H1 (cell line): Measurements from ENCODE around the gene VIPR1. TPM values are rescaled to one million over a fixed set of nuclear protein-coding genes. Genes with fewer than 3 reads are reported as not detected.
A peak's percentile ranks its signal among the peaks of the same experiment; 100 is the strongest.

Source experiments
- CTCF ChIA-PET: fragments of 300-600 bp; sonication (Branson Sonifier 250); formaldehyde crosslinking; loops from one replicate; lab custom pipeline; 2021; ENCODE audit not compliant: partially characterized antibody; lab: Charles Lee
- POLR2A ChIA-PET: fragments of 300-600 bp; sonication (Branson Sonifier 250); formaldehyde crosslinking; loops from one replicate; lab custom pipeline; 2021; ENCODE audit warnings: inconsistent platforms; ENCODE audit not compliant: partially characterized antibody; lab: Charles Lee
- DNase-seq, 2 experiments: peaks; one replicate each; pipeline versions ENCODE4 v3.0.0 to v3.0.0-alpha.2; 2010 to 2022; ENCODE audit warnings: low spot score in 2 of 2, low read depth in 1 of 2, mixed read lengths in 1 of 2
- FAIRE-seq: peaks from 2 replicates; lab custom pipeline; 2011; peaks lifted over from hg19 to GRCh38; lab: Jason Lieb, UNC
- H2AFZ ChIP-seq: 2 replicates; pipeline ENCODE4 v1.8.1; 2012; ENCODE audit warnings: low read length, inconsistent platforms
- H2AK5ac ChIP-seq: 2 replicates; pipeline ENCODE4 v1.6.1; 2013; ENCODE audit warnings: low read depth, low read length
- H2BK120ac ChIP-seq: replicated peaks from 2 replicates; pipeline ENCODE3; 2013; ENCODE audit warnings: low read depth, low read length, inconsistent platforms
- H2BK12ac ChIP-seq: 2 replicates; pipeline ENCODE4 v1.6.1; 2013; ENCODE audit warnings: low read depth, low read length
- H2BK15ac ChIP-seq: 2 replicates; pipeline ENCODE4 v1.6.1; 2013; ENCODE audit warnings: low read length
- H2BK20ac ChIP-seq: 2 replicates; pipeline ENCODE4 v1.6.1; 2013; ENCODE audit warnings: low read length
- H2BK5ac ChIP-seq: 2 replicates; pipeline ENCODE4 v1.6.1; 2013; ENCODE audit warnings: low read depth, low read length
- H3K14ac ChIP-seq: 2 replicates; pipeline ENCODE4 v1.6.1; 2013; ENCODE audit warnings: inconsistent platforms; ENCODE audit not compliant: insufficient read length
- H3K18ac ChIP-seq: 2 replicates; pipeline ENCODE4 v1.6.1; 2013; ENCODE audit warnings: low read length; ENCODE audit errors: extremely low read depth
- H3K23ac ChIP-seq: 2 replicates; pipeline ENCODE4 v1.6.1; 2013; ENCODE audit warnings: inconsistent platforms; ENCODE audit not compliant: insufficient read length
- H3K23me2 ChIP-seq: 2 replicates; pipeline ENCODE4 v1.6.1; 2013; ENCODE audit warnings: low read depth, low read length
- H3K27ac ChIP-seq: 2 replicates; pipeline ENCODE4 v1.6.1; 2011; ENCODE audit warnings: low read depth, low read length, inconsistent platforms
- H3K27me3 ChIP-seq, 4 experiments: replicated peaks in 1 of 4; 1 replicate in 1 of 4; 2 replicates in 3 of 4; pipeline versions ENCODE4 v1.6.1 to v1.8.1; 2011 to 2013; ENCODE audit warnings: low read length in 3 of 4, mild to moderate bottlenecking in 3 of 4, inconsistent platforms in 2 of 4, mixed read lengths in 2 of 4, moderate library complexity in 1 of 4; ENCODE audit not compliant: control insufficient read depth in 3 of 4, insufficient read depth in 3 of 4; ENCODE audit errors: extremely low read depth in 1 of 4
- H3K36me3 ChIP-seq, 4 experiments: 2 replicates each; pipeline versions ENCODE4 v1.6.1 to v1.8.1; 2011 to 2013; ENCODE audit warnings: mild to moderate bottlenecking in 4 of 4, low read length in 3 of 4, moderate library complexity in 2 of 4, control low read depth in 1 of 4, inconsistent platforms in 1 of 4; ENCODE audit not compliant: insufficient read depth in 4 of 4, control insufficient read depth in 2 of 4
- H3K4ac ChIP-seq: replicated peaks from 2 replicates; pipeline ENCODE3; 2013; ENCODE audit warnings: low read length, low read depth, mixed read lengths, inconsistent platforms; ENCODE audit not compliant: insufficient read length
- H3K4me1 ChIP-seq, 4 experiments: replicated peaks in 1 of 4; 1 replicate in 1 of 4; 2 replicates in 3 of 4; pipeline versions ENCODE4 v1.6.1 to v1.8.1; 2011 to 2013; ENCODE audit warnings: low read length in 3 of 4, inconsistent platforms in 2 of 4, mixed read lengths in 1 of 4; ENCODE audit not compliant: insufficient read depth in 4 of 4, control insufficient read depth in 3 of 4
- H3K4me2 ChIP-seq, 2 experiments: 2 replicates each; pipeline versions ENCODE4 v1.6.1 to v1.8.1; 2011 to 2013; ENCODE audit warnings: low read depth in 2 of 2, low read length in 2 of 2, control low read depth in 1 of 2, inconsistent platforms in 1 of 2, mild to moderate bottlenecking in 1 of 2; ENCODE audit not compliant: insufficient read depth in 1 of 2
- H3K4me3 ChIP-seq, 4 experiments: fragments of 200-600, 300-600 bp in 1 of 4; sonication (generic), shearing (Covaris generic), sonication (Bioruptor Twin) in 1 of 4; 2 replicates each; pipeline versions ENCODE4 v1.5.1 to v1.8.1; 2011 to 2016; ENCODE audit warnings: low read length in 4 of 4, low read depth in 3 of 4, control low read depth in 2 of 4, inconsistent platforms in 2 of 4, mild to moderate bottlenecking in 2 of 4, mixed read lengths in 1 of 4, moderate library complexity in 1 of 4; ENCODE audit not compliant: insufficient read depth in 2 of 4; ENCODE audit errors: extremely low read depth in 1 of 4
- H3K56ac ChIP-seq: replicated peaks from 2 replicates; pipeline ENCODE3; 2013; ENCODE audit warnings: low read depth, mild to moderate bottlenecking, mixed read lengths, low read length, inconsistent platforms; ENCODE audit not compliant: insufficient read length
- H3K79me1 ChIP-seq: 2 replicates; pipeline ENCODE4 v1.6.1; 2013; ENCODE audit warnings: low read depth, low read length, control low read depth
- H3K79me2 ChIP-seq, 2 experiments: 2 replicates each; pipeline versions ENCODE4 v1.6.1 to v1.8.1; 2012 to 2013; ENCODE audit warnings: low read length in 2 of 2, mild to moderate bottlenecking in 2 of 2, inconsistent platforms in 1 of 2; ENCODE audit not compliant: insufficient read depth in 2 of 2, control insufficient read depth in 1 of 2
- H3K9ac ChIP-seq, 4 experiments: replicated peaks in 1 of 4; 1 replicate in 1 of 4; 2 replicates in 3 of 4; pipeline versions ENCODE4 v1.6.1 to v1.8.1; 2011 to 2013; ENCODE audit warnings: low read depth in 3 of 4, low read length in 3 of 4, control low read depth in 2 of 4, mild to moderate bottlenecking in 2 of 4, moderate library complexity in 2 of 4, inconsistent platforms in 1 of 4; ENCODE audit errors: extremely low read depth in 1 of 4
- H3K9me3 ChIP-seq, 2 experiments: 2 replicates each; pipeline versions ENCODE4 v1.6.1 to v1.8.1; 2012 to 2013; ENCODE audit warnings: mild to moderate bottlenecking in 2 of 2, moderate library complexity in 2 of 2, control low read depth in 1 of 2, inconsistent platforms in 1 of 2, low read depth in 1 of 2, low read length in 1 of 2, mixed read lengths in 1 of 2; ENCODE audit not compliant: insufficient read depth in 2 of 2
- H4K20me1 ChIP-seq, 2 experiments: replicated peaks in 1 of 2; 2 replicates each; pipeline versions ENCODE3 to v1.8.1; 2011 to 2013; ENCODE audit warnings: inconsistent platforms in 2 of 2, low read length in 2 of 2, mild to moderate bottlenecking in 1 of 2; ENCODE audit not compliant: insufficient read depth in 2 of 2, control insufficient read depth in 1 of 2
- H4K5ac ChIP-seq: 2 replicates; pipeline ENCODE4 v1.6.1; 2013; ENCODE audit warnings: low read length, low read depth, mixed read lengths, inconsistent platforms; ENCODE audit not compliant: insufficient read length
- H4K8ac ChIP-seq: 2 replicates; pipeline ENCODE4 v1.8.0; 2013; ENCODE audit warnings: mild to moderate bottlenecking, moderate library complexity, low read length, inconsistent platforms; ENCODE audit not compliant: insufficient read depth; ENCODE audit errors: extremely low read depth
- H4K91ac ChIP-seq: replicated peaks from 2 replicates; pipeline ENCODE3; 2013; ENCODE audit warnings: low read length, mixed read lengths, inconsistent platforms; ENCODE audit not compliant: insufficient read length
- BACH1 ChIP-seq: IDR thresholded peaks from 2 replicates; pipeline ENCODE4 v1.6.1; 2012; ENCODE audit warnings: low read length, improper control_type of control experiment
- CEBPB ChIP-seq: IDR thresholded peaks from 2 replicates; pipeline ENCODE4 v1.6.1; 2012; ENCODE audit warnings: low read depth, low read length
- E2F6 ChIP-seq: IDR thresholded peaks from 2 replicates; pipeline ENCODE4 v1.6.1; 2012; ENCODE audit warnings: inconsistent platforms
- JUN ChIP-seq: IDR thresholded peaks from 2 replicates; pipeline ENCODE4 v1.6.1; 2011; ENCODE audit warnings: low read depth, mild to moderate bottlenecking, improper control_type of control experiment, low read length
- KDM4A ChIP-seq: IDR thresholded peaks from one replicate; pipeline ENCODE4 v1.7.1; 2012; ENCODE audit warnings: low read depth, mild to moderate bottlenecking, moderate library complexity, low read length, inconsistent platforms; ENCODE audit not compliant: severe bottlenecking
- MAX ChIP-seq: IDR thresholded peaks from 2 replicates; pipeline ENCODE4 v1.6.1; 2012; ENCODE audit warnings: inconsistent platforms
- POLR2A ChIP-seq, 2 experiments: IDR thresholded peaks; 1 replicate in 1 of 2; 2 replicates in 1 of 2; pipeline ENCODE4 v1.6.1; 2011; ENCODE audit warnings: low read depth in 2 of 2, low read length in 2 of 2, mild to moderate bottlenecking in 2 of 2; ENCODE audit errors: control extremely low read depth in 1 of 2
- RAD21 ChIP-seq, 2 experiments: IDR thresholded peaks in 1 of 2; conservative IDR thresholded peaks in 1 of 2; 2 replicates each; pipeline ENCODE4 v1.6.1; 2011; ENCODE audit warnings: low read depth in 2 of 2, low read length in 2 of 2, improper control_type of control experiment in 1 of 2, inconsistent platforms in 1 of 2, mild to moderate bottlenecking in 1 of 2, moderate library complexity in 1 of 2
- RNF2 ChIP-seq: fragments of 200-900, 300-1000 bp; sonication (generic); IDR thresholded peaks from 2 replicates; pipeline ENCODE4 v1.7.1; 2016; ENCODE audit warnings: borderline replicate concordance, low read depth, mild to moderate bottlenecking, antibody characterized with exemption, low read length; ENCODE audit not compliant: poor library complexity, severe bottlenecking; ENCODE audit errors: missing control alignments
- WGBS, 2 experiments: shearing (Covaris generic) in 1 of 2; methylation state at CpG; one replicate each; pipeline versions ENCODE4 v1.1.6 to v1.1.7; 2013 to 2015; ENCODE audit warnings: low lambda C conversion rate in 2 of 2, mixed read lengths in 2 of 2, inconsistent platforms in 1 of 2, low coverage in 1 of 2, missing lambda C conversion rate in 1 of 2; ENCODE audit not compliant: insufficient replicate concordance in 2 of 2, insufficient coverage in 1 of 2, insufficient read length in 1 of 2; ENCODE audit errors: extremely low coverage in 1 of 2, missing lambda C conversion rate in 1 of 2; 5-methylcytosine and 5-hydroxymethylcytosine counted together
- polyA plus RNA-seq, 7 experiments: library from polyadenylated mRNA; depleted of rRNA in 3 of 7; stranded (reverse) in 5 of 7; unstranded in 2 of 7; fragments of >200 nt in 5 of 7; fragments of 200-250 nt in 2 of 7; gene quantifications; 1 replicate in 5 of 7; 2 replicates in 1 of 7; 4 replicates in 1 of 7; pipeline versions ENCODE4 v1.2.1 to v1.2.3, GENCODE V29; 2011 to 2013; ENCODE audit warnings: missing spikeins in 2 of 7, mixed read lengths in 2 of 7
- total RNA-seq: library from RNA; stranded (reverse); fragmentation: NEBNext Ultra II Directional; extraction: Animal tissue kit (Norgen Biotek cat#: 25700); gene quantifications from 2 replicates; pipeline ENCODE4 v1.2.1, GENCODE V29; 2021

The VIPR1 gene
- total and polyA plus RNA-seq, 2 of the 8 experiments (the other 6 are each of a cell fraction or from before 2014, with no cell fraction given): 7.8 to 10.1 TPM

DNA sequence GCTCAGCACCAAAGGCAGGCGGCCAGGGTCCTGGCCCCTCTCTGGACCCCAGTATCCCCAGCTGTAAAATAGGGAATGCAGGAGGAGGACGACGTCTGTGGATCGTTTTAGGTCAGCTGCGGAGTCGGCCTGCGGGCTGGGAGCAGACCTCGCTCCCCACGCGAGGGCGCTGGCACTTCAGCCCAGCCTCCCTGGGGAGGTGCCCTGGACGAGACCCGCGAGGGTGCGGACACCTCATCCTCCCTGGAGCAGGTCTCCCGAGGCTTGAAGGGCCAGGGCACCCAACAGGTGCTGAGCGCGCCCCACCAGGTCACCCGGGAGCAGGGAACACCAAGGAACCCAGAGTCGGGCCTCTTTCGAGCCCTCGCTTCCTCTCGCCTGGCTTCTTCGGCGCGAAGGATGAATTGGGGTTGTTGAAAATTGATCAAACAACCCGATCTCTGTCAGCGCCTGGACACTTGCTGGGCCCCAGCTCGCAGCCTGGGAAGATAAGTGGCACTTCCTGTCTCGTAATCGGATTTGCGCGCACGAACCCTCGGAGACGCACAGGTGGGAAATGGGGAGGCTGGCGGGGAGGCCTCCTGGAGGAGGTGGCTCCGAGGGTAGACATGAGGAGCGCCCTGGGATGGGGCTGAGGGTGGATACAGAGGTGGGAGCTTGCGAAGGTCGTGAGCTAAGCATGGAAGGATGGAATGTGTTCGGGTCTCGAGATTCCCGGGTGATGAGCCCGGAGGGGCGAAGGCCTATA, 588 bp upstream of the VIPR1 start:
- Histone ChIP-seq H3K23ac (no peak overlapping the region), H3K9me3 (no peaks in the 10 kb centered on the region), H3K79me1 (no peaks in the 10 kb centered on the region), H2AK5ac (no peak overlapping the region), H3K27me3 (peaks cover 0 to 52% (median 35%) of the 10 kb centered on the region in 4 experiments; a peak in 6 of 7 replicates), H3K27ac (no peak overlapping the region), H3K4me1 (peaks cover 0 to 11% (median 6%) of the 10 kb centered on the region in 4 experiments; a peak in 6 of 7 replicates), H2BK5ac (peak overlapping the region; percentile 66; the same call in 1 of the 2 replicates), H3K79me2 (no peaks in the 10 kb centered on the region), H3K4me3 (peak overlapping the region; percentile 50 to 77 (median 68)), H3K14ac (no peak overlapping the region), H2BK20ac (no peak overlapping the region), H2AFZ (peak overlapping the region; percentile 93; the same call in 1 of the 2 replicates), H3K23me2 (peaks cover 19% of the 10 kb centered on the region), H3K36me3 (no peaks in the 10 kb centered on the region), H2BK12ac (peak overlapping the region; percentile 75; the same call in 1 of the 2 replicates), H4K5ac (no peak overlapping the region), H3K4ac (peak overlapping the region; percentile 10), H3K9ac (peak overlapping the region in 1 of 4 experiments; percentile 8; a peak in 1 of 7 replicates), H3K4me2 (peak overlapping the region; percentile 67 to 98), H3K56ac (no peak overlapping the region), H2BK15ac (0 out of 2 replicates have a peak overlapping the region, but pooled peaks have one; percentile 29), H2BK120ac (no peak overlapping the region), H3K18ac (peak overlapping the region; percentile 78), H4K91ac (peak overlapping the region; percentile 23), H4K20me1 (peaks cover 0 to 4% of the 10 kb centered on the region in 2 experiments), H4K8ac (peak overlapping the region; percentile 86)
- FAIRE-seq (peak; percentile 19), DNase-seq (peak in 1 of 2 experiments; percentile 76)
- 5% methylated on average over 43 of the region's 46 CpGs; no CpG with 5 or more reads in 1 of the 2 experiments for WGBS, 2 experiments
- ChIA-PET CTCF (interaction anchor here (0.7 to 4.5 kb wide), 19 partner anchors 9 to 327 kb away, joined by 3 to 52 read pairs (median 7); no protein-coding TSS in a partner anchor), POLR2A (interaction anchor here (0.6 to 2.2 kb wide), 11 partner anchors 8 to 1236 kb away, joined by 3 to 13 read pairs (median 4); no protein-coding TSS in a partner anchor)
- TF ChIP-seq MAX (peak; percentile 34; the same call in 1 of the 2 replicates), POLR2A (IDR thresholded peaks at IDR 0.05; ENCODE audit: control extremely low read depth in 1 of 2, low read depth in 2 of 2, low read length in 2 of 2) (no peak), JUN (no peak), BACH1 (0 out of 2 replicates have a peak, but pooled peaks have one; percentile 42), RNF2 (peak; percentile 51), CEBPB (no peak), KDM4A (peak; percentile 81), E2F6 (peak; percentile 74), RAD21 (IDR thresholded peaks at IDR 0.05 in 1 of 2, conservative IDR thresholded peaks at IDR 0.05 in 1 of 2; ENCODE audit: low read depth in 2 of 2, low read length in 2 of 2) (peak; percentile 43 to 59)
